HG02852 (cell line): ENCODE results near the gene OSBPL10.
"Not testable (repeated sequence)": the region's sequence is repeated elsewhere in the genome, so short reads cannot be mapped to it uniquely, and the experiment has no call there.

Experiments used
- ATAC-seq: cut with Tn5 transposase; IDR thresholded peaks from one replicate; pipeline ENCODE4 v1.9.1; 2021; ENCODE audit warnings: mild to moderate bottlenecking, moderate library complexity; ENCODE audit not compliant: unreplicated experiment

OSBPL10 gene

GRCh38 chr3:31723701-31724100, 257.4 kb downstream of the OSBPL10 start:
- no peak for ATAC-seq

- no peak for ATAC-seq
These were observed 259.4 kb downstream of the OSBPL10 start for GRCh38 chr3:31721676-31722075.

DNA sequence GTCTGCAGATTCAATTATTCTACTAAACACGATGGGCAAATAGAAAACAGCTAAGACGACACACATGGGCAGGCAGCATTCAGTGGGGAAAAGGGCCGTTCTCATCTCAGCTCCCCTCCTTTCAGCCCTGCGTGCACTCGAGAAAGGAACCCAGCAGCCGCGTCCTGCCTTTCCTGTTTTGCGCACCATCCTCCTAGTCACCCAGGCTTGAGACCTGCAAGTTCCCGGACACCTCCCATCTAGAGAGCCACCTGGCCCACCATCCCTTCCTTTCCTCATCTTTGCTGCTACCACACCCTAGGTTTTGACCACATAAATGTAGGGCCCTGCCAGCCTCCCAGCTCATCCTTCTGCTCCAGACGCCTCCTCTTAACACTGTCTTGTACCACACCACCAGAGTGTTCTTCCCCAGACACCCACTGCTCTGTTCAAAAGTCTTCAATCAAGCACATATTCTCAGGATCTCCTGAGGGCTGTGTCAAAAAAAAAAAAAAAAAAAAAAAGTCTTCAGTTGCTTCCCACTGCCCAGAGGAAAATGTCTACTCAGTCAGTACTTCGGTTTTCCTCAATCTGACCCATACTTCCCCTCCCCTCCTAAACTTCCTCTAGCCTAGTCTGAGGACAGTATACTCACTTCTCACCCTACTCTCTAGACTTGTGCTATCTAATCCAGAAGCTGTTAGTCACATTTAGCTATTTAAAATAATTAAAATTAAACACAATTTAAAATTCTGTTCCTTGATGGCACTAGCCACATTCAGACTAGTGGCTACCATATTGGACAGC, 266.4 kb downstream of the OSBPL10 start:
- no peak for ATAC-seq

DNA sequence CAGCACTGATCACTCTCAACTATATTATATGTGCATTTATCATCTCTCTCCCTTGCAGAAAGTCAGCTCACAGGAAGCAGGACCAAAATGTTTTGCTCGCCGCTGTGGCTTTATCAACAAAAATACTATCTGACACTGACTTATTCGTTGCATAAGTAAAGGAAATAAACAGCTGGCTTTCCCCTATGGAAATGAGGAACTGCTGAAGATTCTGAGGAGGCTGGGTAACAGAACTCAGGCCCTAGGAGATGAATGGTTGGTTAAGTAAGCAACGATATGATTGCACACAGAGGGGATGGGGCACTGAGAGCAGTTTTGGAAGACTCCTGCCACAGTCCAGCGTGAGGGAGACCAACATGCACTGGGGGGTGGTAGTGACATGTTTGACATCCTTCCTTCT, 267.2 kb downstream of the OSBPL10 start:
- ATAC-seq: no peak

DNA sequence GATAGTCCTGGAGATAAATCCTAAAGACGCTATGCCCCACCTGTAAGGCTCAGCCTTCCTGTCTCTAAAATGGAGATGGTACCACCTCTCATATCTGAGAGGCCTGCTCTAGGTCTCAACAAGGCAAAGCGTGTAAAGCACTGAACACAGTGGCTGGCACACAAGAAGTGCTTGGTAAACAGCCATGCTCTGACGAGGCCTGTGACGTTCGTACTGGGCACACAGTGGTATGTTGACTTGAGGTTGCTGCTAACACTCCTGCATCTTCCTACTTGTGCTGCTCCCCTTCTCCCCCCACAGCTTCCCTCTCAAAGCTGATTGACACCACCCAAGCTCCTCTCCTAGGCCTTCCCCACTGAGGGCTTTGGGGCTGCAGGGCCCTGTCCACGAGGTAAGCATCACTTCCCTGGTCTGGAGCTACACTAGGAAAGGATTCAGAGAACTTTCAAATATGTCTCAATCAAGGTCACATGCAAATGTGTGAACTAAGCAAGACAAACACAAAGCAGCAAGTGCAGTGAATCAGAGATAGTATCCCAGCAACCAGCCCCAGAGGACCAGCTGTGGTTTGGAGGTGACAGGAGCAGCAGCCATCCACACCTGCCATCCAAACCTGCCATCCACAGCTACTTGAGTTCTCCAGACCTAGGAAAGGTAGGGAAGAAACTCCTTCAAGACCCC, 270.8 kb downstream of the OSBPL10 start:
- ATAC-seq: no peak

GRCh38 chr3:31709526-31709925, 271.5 kb downstream of the OSBPL10 start:
- no peak for ATAC-seq

DNA sequence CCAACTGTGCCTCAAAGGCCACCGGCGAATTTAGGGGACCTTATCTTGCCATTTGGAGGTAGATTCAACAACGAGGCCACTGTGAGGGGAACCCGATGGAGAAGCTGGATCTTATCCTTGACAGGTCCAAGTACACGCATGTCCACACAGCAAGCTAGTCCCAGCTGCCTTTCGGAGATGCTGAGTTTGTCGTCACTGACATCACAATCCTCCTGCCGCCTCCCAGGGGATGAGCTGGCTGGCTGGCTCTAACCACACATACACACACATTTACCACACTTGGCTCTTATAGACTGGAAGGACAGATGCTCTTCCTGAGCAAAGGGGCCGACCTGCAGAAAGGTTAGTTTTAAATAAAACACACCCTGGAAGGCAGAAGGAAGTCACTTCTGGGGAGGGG, 272.1 kb downstream of the OSBPL10 start:
- ATAC-seq: no peak

DNA sequence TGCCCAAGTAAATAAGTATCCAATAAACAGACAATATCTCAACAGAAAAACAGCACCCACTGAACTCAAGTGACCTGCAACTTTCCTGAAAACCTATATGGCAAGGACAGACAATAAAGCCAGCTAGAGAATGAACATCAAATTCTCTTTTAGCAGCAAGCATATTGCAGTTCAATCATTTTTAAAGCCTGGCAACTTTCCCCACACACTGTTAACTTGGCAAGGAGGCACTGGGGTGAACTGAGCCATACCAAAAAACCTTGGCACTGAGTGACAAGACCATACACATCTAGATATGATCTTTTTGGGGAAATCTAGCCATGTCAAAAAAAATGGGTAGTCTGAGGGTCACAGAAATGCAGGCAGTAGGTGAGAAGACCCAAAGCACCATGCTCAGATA, 273.8 kb downstream of the OSBPL10 start:
- no peak for ATAC-seq

GRCh38 chr3:31705736-31706135, 275.3 kb downstream of the OSBPL10 start:
- no peak for ATAC-seq

GRCh38 chr3:31704591-31705179, 276.4 kb downstream of the OSBPL10 start:
- ATAC-seq: no peak

GRCh38 chr3:31704156-31704555, 276.9 kb downstream of the OSBPL10 start:
- ATAC-seq: no peak

DNA sequence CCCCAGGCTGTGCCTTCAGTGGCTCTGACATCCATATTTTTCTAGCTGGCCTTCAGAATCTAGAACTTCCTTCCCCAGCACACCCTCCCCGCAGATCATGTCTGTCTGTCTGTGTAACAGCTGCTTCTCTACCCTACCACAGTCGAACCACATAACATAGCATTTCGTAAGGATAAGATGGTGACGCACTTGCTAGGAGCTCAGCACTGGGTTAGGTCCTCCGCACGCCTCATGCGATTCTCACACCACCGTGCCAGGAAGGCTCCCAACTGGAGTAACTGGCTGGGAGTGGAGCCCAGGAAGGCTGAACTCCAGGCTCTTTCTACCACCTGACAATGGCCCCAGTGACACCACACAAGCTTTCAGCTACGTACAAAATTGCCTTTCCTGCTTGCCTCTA, 279.8 kb downstream of the OSBPL10 start:
- no peak for ATAC-seq

- ATAC-seq: no peak
These were observed 281.6 kb downstream of the OSBPL10 start for GRCh38 chr3:31699309-31699953.

GRCh38 chr3:31696815-31697548, 284.1 kb downstream of the OSBPL10 start:
- ATAC-seq: no peak

DNA sequence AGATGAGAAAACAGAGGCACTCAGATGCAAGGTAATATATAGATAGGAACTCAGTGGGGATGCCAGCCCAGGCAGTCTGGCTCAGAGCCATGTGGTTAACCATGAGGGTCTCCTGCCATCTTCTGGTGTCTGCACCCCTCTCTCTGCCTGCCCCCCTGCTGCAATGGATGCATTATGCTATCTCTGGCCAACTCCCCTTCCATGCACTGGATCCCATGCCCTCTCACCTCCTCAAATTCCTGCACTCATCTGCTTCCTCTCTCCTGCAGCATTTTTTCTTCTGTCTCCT, 285.1 kb downstream of the OSBPL10 start:
- ATAC-seq: no peak

DNA sequence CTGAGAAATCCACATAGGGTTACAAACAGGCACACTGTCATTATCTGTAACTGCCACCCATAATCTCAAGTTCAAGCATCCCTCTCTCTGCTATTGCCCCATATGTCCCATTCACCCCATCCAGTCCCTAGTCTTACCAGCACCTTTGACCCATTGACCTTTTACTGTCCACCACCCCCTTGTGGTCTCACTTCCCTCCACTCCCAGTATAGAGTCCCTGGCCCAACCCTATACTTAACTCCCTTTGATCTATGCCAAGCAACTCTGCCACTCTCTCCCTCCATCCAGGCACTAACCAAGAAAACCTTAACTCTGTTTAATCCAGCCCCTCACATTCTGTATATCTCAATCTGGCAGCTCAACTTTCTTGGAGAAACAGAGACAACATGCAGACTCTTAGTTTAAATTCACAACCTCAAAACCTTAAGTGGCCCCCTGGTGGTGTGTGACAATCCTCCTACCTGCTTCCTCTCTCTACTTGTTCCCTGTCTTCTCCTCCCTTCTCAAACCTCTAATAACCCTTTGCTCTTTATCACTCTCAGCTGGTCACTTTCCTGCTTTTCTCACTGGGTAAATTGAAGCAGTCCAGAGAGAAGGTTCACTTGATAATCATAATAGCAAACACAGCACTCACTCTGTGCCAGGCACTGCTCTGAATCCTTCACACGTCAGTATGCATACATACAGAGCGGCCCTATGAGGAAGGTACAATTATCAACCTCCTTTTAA, 285.6 kb downstream of the OSBPL10 start:
- ATAC-seq: peak; percentile 65

DNA sequence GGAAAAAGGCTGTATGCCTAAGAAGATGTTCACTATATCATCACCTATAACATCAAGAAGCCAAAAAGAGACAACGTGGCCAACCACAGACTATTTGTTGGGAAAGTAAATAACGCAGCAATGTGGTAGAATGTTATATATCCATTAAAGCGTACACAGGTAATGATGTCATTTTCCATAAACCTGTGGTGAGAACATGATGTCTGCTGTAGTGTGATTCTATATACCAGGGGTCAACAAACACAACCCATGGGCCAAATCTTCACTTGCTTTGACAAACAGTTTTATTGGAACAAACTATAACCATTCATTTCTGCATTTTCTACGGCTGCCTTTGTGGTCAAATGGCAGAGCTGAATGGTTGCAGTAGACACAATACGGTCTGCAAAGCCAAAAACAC, 287.7 kb downstream of the OSBPL10 start:
- ATAC-seq: no peak

GRCh38 chr3:31692751-31693150, 288.3 kb downstream of the OSBPL10 start:
- no peak for ATAC-seq

DNA sequence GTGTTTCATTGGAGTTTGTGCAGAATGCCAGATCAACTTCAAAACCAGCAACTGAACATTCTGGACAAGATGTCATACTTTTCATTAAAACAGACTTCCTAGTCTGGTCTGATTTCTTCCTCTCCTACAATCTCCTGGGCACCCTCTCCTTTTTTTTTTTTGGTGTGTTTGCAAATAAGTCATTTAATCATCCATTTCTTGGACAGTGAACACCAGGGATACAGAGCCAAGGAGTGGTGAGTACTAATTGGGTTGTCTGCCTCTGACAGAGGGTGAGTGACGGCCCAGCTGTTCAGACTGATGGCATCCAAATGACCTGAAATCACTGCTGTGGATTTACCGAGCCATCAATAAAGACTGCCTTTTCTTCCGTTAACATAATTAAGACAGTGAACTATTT, 290.3 kb downstream of the OSBPL10 start:
- no peak for ATAC-seq

DNA sequence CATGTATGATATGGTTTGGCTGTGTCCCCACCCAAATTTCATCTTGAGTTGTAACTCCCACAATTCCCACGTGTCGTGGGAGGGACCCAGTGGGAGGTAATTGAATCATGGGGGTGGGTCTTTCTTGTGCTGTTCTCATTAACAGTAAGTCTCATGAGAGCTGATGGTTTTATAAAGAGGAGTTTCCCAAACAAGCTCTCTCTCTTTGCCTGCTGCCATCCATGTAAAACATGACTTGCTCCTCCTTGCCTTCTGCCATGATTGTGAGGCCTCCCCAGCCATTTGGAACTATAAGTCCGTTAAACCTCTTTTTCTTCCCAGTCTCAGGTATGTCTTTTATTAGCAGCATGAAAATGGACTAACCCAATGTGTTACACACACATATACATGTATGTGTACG, 291.5 kb downstream of the OSBPL10 start:
- ATAC-seq: not testable (repeated sequence)

DNA sequence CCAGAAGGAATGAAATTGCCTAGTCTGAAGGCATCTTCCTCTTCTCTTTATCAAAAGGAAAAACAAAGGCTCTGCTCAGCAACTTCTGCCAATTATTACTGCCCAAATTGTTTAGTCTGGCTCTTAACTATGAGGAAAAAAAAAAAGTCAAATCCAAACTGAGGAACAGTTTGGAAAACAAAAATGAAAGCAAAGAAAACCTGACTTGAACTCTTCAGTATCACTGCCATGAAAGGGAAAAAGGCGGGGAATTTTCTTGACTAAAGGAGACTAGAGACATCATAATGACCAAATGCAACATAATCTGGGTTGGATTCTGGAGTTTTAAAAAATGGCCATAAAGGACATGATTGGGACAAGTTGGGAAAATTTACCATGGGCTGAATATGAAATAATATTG, 292.1 kb downstream of the OSBPL10 start:
- no peak for ATAC-seq
